Vagina (tissue), 2 donors: Measurements from ENCODE around the gene SCARB1. TPM values are rescaled to one million over a fixed set of nuclear protein-coding genes. Genes with fewer than 3 reads are reported as not detected.

ENCODE experiments used
- DNase-seq, 2 donors: peaks; one replicate each; pipeline ENCODE4 v3.0.0-alpha.2; 2017; ENCODE audit errors: extremely low spot score in 2 of 2
- H3K27ac ChIP-seq: fragments of 200-600 bp; sonication (generic); one replicate; pipeline ENCODE4 v1.5.1; 2019
- H3K27me3 ChIP-seq: fragments of 200-600 bp; sonication (generic); one replicate; pipeline ENCODE4 v1.5.1; 2019
- H3K36me3 ChIP-seq, 2 donors: fragments of 200-600 bp; sonication (generic); one replicate each; pipeline ENCODE4 v1.5.1; 2017 to 2019
- H3K4me1 ChIP-seq: fragments of 200-600 bp; sonication (generic); one replicate; pipeline ENCODE4 v1.5.1; 2019
- H3K4me3 ChIP-seq, 2 donors: fragments of 200-600 bp; sonication (generic); 1 replicate in 1 of 2; 2 replicates in 1 of 2; pipeline ENCODE4 v1.5.1; 2016 to 2019
- H3K9me3 ChIP-seq: fragments of 200-600 bp; sonication (generic); one replicate; pipeline ENCODE4 v1.5.1; 2019
- POLR2A ChIP-seq, 2 donors: fragments of 450-650 bp; IDR thresholded peaks; one replicate each; pipeline ENCODE4 v1.6.1; 2017; ENCODE audit warnings: antibody characterized with exemption in 2 of 2, mild to moderate bottlenecking in 2 of 2, moderate library complexity in 2 of 2
- POLR2AphosphoS5 ChIP-seq, 2 donors: sonication (generic); formaldehyde crosslinking; IDR thresholded peaks; one replicate each; pipeline ENCODE4 v1.9.0; 2017; ENCODE audit warnings: antibody characterized with exemption in 2 of 2, mild to moderate bottlenecking in 2 of 2, low read depth in 1 of 2; ENCODE audit not compliant: insufficient read depth in 1 of 2
- intact Hi-C: fragments of 100-400 bp; cut with DNase I; formaldehyde crosslinking; loops from one replicate; pipeline ENCODE4 v1.15.1; 2023
- total RNA-seq: library from RNA; depleted of rRNA; stranded (reverse); fragments of >200 nt; gene quantifications from one replicate; pipeline ENCODE4 v1.2.3, GENCODE V29; 2016
- TF ChIP-seq, protein P1 (sequence below), 3 experiments: fragments of 450-650 bp in 2 of 3; fragments of 200-600 bp in 1 of 3; sonication (generic) in 1 of 3; IDR thresholded peaks; one replicate each; pipeline ENCODE4 v1.5.1; 2017 to 2019; ENCODE audit warnings: antibody characterized with exemption in 3 of 3, mild to moderate bottlenecking in 2 of 3, moderate library complexity in 2 of 3

The SCARB1 gene
- total RNA-seq, 1 donor from 2014 or later = 20.6 TPM

DNA sequence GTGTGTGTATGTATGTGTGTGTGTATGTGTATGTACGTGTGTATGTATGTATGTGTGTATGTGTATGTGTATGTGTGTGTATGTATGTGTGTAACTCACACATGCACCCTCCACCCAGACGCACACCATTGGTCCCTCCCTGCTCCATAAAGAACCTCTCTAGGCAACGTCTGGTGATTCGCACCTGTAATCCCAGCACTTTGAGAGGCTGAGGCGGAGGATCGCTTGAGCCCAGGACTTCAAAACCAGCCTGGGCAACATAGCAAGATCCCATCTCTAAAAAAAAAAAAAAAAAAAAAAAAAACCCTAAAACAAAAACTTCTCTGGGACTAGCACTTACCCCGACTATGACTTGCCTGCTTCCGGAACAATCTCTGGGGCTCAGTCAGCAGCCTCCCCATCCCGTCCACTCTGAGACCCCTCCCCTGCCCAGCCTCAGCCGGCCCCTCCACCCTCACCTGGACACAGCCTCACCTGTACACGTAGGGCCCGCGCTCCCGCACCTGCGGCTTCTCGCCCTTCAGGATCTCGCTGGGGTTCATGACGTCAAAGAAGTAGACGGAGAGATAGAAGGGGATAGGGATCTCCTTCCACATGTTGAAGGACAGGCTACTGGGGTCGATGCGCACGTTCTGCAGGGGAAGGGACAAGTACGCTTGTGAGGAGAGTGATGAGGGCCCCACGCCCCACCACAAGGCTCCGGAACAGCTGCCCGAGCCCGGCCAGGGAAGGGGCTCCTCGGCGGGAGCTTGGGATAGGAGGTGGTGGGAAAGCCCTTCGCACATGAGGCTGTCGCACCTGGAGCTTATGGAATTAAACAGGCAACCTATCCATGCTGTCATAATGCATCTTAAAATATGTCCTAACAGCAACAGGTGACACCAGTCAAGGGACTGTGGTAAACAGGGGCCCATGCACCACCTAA is 46.3 kb downstream of the SCARB1 start:
- no peak for DNase-seq
- intact Hi-C loops = no loop called here
- Histone ChIP-seq H3K4me1 (no peaks in the 10 kb centered on the region), H3K36me3 (peaks cover 0 to 9% of the 10 kb centered on the region in 2 donors), H3K9me3 (no peaks in the 10 kb centered on the region), H3K4me3 (no peak overlapping the region), H3K27me3 (no peaks in the 10 kb centered on the region), H3K27ac (no peak overlapping the region)
- TF ChIP-seq, protein P1, sequence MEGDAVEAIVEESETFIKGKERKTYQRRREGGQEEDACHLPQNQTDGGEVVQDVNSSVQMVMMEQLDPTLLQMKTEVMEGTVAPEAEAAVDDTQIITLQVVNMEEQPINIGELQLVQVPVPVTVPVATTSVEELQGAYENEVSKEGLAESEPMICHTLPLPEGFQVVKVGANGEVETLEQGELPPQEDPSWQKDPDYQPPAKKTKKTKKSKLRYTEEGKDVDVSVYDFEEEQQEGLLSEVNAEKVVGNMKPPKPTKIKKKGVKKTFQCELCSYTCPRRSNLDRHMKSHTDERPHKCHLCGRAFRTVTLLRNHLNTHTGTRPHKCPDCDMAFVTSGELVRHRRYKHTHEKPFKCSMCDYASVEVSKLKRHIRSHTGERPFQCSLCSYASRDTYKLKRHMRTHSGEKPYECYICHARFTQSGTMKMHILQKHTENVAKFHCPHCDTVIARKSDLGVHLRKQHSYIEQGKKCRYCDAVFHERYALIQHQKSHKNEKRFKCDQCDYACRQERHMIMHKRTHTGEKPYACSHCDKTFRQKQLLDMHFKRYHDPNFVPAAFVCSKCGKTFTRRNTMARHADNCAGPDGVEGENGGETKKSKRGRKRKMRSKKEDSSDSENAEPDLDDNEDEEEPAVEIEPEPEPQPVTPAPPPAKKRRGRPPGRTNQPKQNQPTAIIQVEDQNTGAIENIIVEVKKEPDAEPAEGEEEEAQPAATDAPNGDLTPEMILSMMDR (IDR thresholded peaks at IDR 0.05) = no peak
- TF ChIP-seq POLR2A (IDR thresholded peaks at IDR 0.05) (no peak), POLR2AphosphoS5 (IDR thresholded peaks at IDR 0.05; ENCODE audit: insufficient read depth in 1 of 2, low read depth in 1 of 2) (no peak)

DNA sequence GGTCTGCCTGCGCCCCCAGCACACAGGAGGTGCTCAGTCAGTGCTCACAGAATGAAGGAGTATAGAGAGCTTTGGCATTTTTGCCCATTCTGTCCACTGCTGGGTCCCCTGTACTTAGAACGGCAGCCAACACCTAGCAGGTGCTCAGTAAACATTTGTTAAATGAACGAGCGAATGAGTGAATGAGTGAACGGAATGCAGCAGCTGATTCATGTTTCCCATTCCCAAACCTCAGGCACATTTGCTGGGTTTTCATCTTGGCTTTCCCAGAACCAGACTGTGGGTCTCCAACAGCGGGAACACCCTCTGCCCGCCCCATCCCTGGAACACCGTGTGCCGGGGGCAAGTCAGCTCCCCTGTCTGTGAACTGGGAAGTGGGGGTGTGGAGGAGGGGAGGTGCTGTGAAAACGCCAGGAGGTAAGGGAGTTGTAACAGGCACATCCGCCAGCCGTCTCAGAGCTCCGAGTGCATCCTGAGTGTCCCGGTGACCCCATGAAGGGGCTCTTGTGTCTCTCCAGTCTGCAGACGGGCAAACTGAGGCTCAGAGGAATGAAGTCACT is 47.3 kb downstream of the SCARB1 start:
- TF ChIP-seq POLR2AphosphoS5 (IDR thresholded peaks at IDR 0.05; ENCODE audit: insufficient read depth in 1 of 2, low read depth in 1 of 2) (no peak), POLR2A (IDR thresholded peaks at IDR 0.05) (no peak)
- TF ChIP-seq, protein P1 (IDR thresholded peaks at IDR 0.05) = no peak
- intact Hi-C loops = no loop called here
- Histone ChIP-seq H3K4me3 (no peak overlapping the region), H3K27ac (no peak overlapping the region), H3K9me3 (no peaks in the 10 kb centered on the region), H3K4me1 (no peaks in the 10 kb centered on the region), H3K27me3 (no peaks in the 10 kb centered on the region), H3K36me3 (peaks cover 0 to 9% of the 10 kb centered on the region in 2 donors)
- no peak for DNase-seq

DNA sequence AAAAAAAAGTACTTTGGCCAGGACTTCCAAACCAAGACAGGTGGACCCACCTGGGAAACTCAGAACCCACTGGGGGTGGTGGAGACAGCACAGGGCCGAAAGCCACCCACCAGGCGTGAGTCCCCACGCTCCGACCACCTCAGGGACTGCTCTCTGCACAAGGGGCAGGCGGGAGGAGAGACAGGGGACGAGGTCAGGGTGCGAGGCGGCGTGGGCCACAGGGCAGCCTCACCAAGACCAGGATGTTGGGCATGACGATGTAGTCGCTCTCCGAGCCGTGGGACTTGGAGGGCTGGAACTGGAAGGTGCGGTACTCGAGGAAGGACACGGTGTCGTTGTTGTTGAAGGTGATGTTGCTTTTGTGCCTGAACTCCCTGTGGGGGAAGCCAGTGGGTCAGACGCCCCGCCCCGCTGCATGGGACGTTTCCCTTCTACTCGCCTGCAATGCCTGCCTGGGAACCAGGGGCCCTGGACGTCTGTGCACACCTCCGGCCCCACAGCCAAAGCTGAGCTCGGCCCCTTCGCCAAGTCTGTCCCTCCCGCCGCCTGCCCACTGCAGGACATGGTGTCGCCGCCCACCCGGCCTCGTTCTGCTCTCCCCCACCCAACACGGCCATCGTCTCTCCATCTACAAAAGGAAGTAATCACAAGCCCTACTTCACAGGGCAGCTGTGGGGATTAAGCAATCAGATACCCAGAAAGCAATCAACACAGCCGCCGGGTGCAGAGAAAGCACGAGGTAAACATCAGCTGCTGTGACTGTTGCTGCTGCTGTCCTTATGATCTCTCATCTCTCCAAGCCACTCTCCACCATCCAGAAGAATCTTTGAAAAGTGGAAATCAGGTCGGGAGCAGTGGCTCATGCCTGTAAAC is 48.7 kb downstream of the SCARB1 start:
- DNase-seq = no peak
- H3K27ac ChIP-seq = no peak overlapping the region
- H3K4me3 ChIP-seq = no peak overlapping the region
- no peaks in the 10 kb centered on the region for H3K9me3 ChIP-seq
- H3K36me3 ChIP-seq = peaks cover 0 to 9% of the 10 kb centered on the region in 2 donors
- no peaks in the 10 kb centered on the region for H3K4me1 ChIP-seq
- intact Hi-C loops = no loop called here
- H3K27me3 ChIP-seq = no peaks in the 10 kb centered on the region
- TF ChIP-seq POLR2AphosphoS5 (IDR thresholded peaks at IDR 0.05; ENCODE audit: insufficient read depth in 1 of 2, low read depth in 1 of 2) = no peak
- TF ChIP-seq, protein P1 (IDR thresholded peaks at IDR 0.05) = no peak
- TF ChIP-seq POLR2A (IDR thresholded peaks at IDR 0.05) = no peak

DNA sequence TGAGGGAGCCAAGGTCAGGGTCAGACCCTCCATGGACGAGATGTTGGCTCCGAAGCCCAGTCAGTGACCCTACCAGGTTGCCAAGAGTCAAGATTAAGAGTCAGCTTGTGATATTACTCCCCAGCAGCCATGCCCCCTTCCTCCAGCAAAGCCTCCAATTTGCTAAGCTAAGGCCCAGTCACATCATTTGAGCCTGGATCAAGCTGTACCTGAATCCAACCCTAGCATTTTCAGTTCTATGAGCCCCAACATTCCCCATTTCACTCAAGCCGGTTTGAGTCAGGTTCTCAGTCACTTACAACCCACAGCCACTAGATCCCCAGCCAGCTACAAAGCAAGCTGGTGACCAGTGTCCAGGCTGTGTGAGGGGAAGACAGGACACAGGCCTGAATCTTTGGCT is 49.9 kb downstream of the SCARB1 start:
- intact Hi-C loops = no loop called here
- DNase-seq = no peak
- no peaks in the 10 kb centered on the region for H3K9me3 ChIP-seq
- no peaks in the 10 kb centered on the region for H3K27me3 ChIP-seq
- H3K36me3 ChIP-seq = peaks cover 0 to 9% of the 10 kb centered on the region in 2 donors
- TF ChIP-seq POLR2A (IDR thresholded peaks at IDR 0.05) (no peak), POLR2AphosphoS5 (IDR thresholded peaks at IDR 0.05; ENCODE audit: insufficient read depth in 1 of 2, low read depth in 1 of 2) (no peak)
- TF ChIP-seq, protein P1 (IDR thresholded peaks at IDR 0.05) = no peak
- no peak overlapping the region for H3K27ac ChIP-seq
- no peak overlapping the region for H3K4me3 ChIP-seq
- no peaks in the 10 kb centered on the region for H3K4me1 ChIP-seq
